RCC 7860 (cell line): ENCODE measurements around the gene ZEB1.
"Not testable (repeated sequence)": the region's sequence is repeated elsewhere in the genome, so short reads cannot be mapped to it uniquely, and the experiment has no call there.

Experiments
- DNase-seq: peaks from one replicate; pipeline ENCODE4 v3.0.0-alpha.2; 2015; ENCODE audit warnings: low spot score
- FAIRE-seq: peaks from 2 replicates; lab custom pipeline; 2012; peaks lifted over from hg19 to GRCh38; lab: Jason Lieb, UNC

The ZEB1 gene

GRCh38 chr10:31568252-31568861 is 249.3 kb downstream of the ZEB1 start:
- FAIRE-seq, DNase-seq: not testable (repeated sequence)

- FAIRE-seq, result no peak
- no peak for DNase-seq
These were observed 255.6 kb downstream of the ZEB1 start for GRCh38 chr10:31574577-31574976.

GRCh38 chr10:31578181-31578852 is 259.3 kb downstream of the ZEB1 start:
- DNase-seq (no peak), FAIRE-seq (no peak)

GRCh38 chr10:31578951-31579350 is 259.9 kb downstream of the ZEB1 start:
- FAIRE-seq, result no peak
- DNase-seq, result no peak
